Uterus (tissue), 2 donors: ENCODE measurements around the gene METTL1.

ENCODE experiments used
- POLR2A ChIP-seq, 2 donors: fragments of 450-650 bp; IDR thresholded peaks; one replicate each; pipeline ENCODE4 v1.6.1; 2016; ENCODE audit warnings: antibody characterized with exemption in 2 of 2, mild to moderate bottlenecking in 1 of 2, moderate library complexity in 1 of 2
- TF ChIP-seq, protein P1 (sequence below), 4 experiments: fragments of 200-600 bp in 2 of 4; fragments of 450-650 bp in 2 of 4; sonication (generic) in 2 of 4; IDR thresholded peaks; one replicate each; pipeline ENCODE4 v1.5.1; 2016 to 2019; ENCODE audit warnings: antibody characterized with exemption in 4 of 4, mild to moderate bottlenecking in 2 of 4, moderate library complexity in 1 of 4

GRCh38 chr12:57726884-57727757, 44.8 kb downstream of the METTL1 start:
- TF ChIP-seq, protein P1, sequence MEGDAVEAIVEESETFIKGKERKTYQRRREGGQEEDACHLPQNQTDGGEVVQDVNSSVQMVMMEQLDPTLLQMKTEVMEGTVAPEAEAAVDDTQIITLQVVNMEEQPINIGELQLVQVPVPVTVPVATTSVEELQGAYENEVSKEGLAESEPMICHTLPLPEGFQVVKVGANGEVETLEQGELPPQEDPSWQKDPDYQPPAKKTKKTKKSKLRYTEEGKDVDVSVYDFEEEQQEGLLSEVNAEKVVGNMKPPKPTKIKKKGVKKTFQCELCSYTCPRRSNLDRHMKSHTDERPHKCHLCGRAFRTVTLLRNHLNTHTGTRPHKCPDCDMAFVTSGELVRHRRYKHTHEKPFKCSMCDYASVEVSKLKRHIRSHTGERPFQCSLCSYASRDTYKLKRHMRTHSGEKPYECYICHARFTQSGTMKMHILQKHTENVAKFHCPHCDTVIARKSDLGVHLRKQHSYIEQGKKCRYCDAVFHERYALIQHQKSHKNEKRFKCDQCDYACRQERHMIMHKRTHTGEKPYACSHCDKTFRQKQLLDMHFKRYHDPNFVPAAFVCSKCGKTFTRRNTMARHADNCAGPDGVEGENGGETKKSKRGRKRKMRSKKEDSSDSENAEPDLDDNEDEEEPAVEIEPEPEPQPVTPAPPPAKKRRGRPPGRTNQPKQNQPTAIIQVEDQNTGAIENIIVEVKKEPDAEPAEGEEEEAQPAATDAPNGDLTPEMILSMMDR (IDR thresholded peaks at IDR 0.05) = peak in 3 of 4 experiments; percentile 37 to 56 (median 48)
- TF ChIP-seq POLR2A (IDR thresholded peaks at IDR 0.05) = no peak
